Measurements from ENCODE around the gene KRTAP10-9.
"Not testable (repeated sequence)": the region's sequence is repeated elsewhere in the genome, so short reads cannot be mapped to it uniquely, and the experiment has no call there.

KRTAP10-9 gene, protein sequence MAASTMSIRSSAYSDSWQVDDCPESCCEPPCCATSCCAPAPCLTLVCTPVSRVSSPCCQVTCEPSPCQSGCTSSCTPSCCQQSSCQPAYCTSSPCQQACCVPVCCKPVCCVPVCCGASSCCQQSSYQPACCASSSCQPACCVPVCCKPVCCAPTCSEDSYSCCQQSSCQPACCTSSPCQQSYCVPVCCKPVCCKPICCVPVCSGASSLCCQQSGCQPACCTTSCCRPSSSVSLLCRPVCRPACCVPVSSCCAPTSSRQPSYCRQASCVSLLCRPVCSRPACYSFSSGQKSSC

DNA sequence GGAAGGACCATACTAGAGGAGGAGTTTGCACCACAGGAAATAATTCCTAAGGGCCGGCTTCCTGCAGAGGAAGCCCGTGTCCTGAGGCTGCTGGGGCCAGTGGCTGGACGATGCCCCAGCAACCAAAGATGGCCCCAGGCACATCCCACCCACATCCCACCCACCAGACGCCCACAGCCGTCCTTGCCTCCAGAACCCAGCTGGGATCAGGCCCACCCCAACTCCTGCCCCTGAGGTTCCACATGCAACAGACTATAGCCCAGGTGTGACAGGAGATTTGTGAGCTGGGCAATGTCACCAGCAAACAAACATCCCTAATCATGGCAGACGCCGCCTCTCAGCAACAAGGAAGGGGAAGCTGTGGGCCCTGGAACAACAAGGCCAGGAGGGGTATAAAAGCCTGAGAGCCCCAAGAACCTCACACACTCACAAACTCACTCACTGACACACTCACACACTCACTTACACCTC, at the start of gene KRTAP10-9:
KRTAP10-9 (plus strand) TSS at position 421 of the 471 bp plus-strand sequence. CDS start 79 bp downstream, outside the sequence.
- no peak for DNase-seq (ENCODE audit: low read depth)

DNA sequence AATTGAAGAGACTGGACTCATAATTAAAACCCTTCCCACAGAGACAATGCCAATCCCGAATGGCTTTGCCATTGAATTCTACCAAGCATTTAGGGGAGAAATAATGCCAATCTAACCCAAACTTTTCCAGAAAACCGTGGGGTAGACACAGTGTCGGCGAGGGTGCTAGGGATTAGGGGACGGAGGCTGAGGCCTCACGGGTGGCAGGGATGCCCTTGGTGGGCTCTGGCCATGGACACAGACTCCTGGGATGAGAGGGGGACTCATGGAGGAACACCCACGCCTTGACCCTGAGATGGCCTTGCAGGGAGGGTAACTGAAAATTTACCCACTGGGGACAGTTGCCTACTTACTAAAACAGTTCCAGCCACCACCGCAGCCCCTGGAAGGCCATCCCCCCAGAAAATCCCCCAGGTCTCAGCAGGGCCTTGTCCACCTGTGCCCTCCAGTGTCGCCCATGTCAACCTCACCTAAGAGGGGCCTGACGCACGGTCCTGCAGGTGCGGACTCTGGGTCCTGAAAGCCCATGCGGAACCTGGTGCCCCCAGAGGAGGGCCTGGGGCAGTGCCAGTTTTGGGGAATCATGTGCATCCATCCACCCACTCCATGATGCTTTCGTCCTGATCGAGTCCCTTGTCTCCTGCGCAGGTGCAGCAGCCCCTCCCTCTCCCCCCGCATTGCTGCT, 48.4 kb upstream of the KRTAP10-9 start:
- DNase-seq (ENCODE audit: low read depth): no peak

- no peak for DNase-seq (ENCODE audit: low read depth)
Observed at GRCh38 chr21:44579056-44579832, 47.6 kb upstream of the KRTAP10-9 start.

- no peak for DNase-seq (ENCODE audit: low read depth)
Observed at GRCh38 chr21:44579833-44580144, 47.1 kb upstream of the KRTAP10-9 start.

- DNase-seq (ENCODE audit: low read depth): not testable (repeated sequence)
Observed at GRCh38 chr21:44580231-44580821, 46.6 kb upstream of the KRTAP10-9 start, which contains the start of gene KRTAP10-5. Gene KRTAP10-5 (minus strand): TSS chr21:44580604. CDS start chr21:44580578, 26 bp downstream.

DNA sequence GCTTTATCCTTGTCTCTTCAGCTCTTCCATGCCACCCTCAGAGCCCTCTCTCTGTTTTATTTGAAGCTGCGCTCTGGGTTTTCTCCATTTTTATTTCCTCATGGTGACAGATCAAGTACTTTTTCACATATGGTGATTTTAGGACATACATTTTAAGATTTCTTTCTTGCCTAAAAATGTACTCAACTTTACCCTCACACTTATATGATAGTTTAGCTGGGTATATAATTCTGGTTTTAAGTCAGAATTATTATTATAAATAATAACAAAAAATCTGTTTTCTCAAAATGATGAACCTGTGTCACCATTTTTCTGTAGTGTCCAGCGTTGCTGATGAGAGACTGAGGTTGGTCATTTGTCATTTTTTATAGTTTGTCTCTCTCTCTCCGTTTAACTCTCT, 45.7 kb upstream of the KRTAP10-9 start:
- DNase-seq (ENCODE audit: low read depth): no peak

DNA sequence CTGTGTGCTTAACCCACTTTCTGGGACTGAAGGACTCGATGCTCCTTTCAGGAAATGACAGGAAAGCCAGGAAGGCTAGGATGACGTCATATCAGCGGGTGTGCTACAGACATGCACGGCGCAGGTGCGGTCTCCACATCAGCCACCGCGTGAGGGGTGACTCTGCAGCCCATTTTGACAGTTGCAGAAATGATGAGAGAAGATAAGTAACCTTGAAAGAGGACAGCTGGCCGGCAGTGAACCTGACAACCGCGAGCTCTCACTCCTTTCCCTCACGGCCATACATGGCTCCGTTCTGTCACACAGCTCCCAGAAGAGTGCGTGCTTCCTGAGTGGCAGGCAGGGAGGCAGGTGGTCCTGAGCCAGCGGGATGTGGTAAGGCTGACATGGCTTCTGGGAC, 44.8 kb upstream of the KRTAP10-9 start:
- no peak for DNase-seq (ENCODE audit: low read depth)

DNA sequence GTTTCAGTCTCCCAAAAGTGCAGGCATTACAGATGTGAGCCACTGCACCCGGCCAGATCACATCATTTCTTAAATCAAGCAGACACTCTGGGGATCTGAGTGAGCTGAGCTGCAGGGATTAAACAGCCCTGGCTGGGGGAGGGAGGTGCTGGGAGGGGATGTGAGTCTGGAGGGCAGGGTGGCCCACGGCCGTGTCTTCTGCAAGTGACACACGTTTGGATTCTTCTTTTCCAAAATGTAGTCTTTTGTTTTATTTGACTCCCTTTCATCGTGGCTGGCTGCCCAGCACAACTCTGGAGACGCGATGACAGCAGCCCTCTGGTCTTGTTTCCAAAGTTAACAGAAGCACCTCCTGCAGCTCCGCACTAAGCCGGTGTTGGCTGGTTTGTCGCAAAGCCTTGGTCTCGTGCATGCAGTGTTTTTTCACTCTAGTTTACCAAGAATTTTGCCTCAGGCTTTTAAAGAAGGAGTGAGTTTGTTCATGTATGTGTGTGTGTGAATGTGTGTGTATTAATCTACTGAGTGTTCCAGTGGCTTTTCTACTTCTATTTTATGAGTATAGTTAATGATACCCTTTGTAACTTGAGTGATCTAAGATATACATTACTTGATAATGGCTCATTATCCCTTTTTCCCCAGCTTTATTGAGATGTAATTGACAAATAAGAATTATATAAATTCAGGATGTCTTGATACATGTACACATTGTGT, 43.6 kb upstream of the KRTAP10-9 start:
- DNase-seq (ENCODE audit: low read depth): no peak

GRCh38 chr21:44583800-44584147, 43.1 kb upstream of the KRTAP10-9 start:
- DNase-seq (ENCODE audit: low read depth): no peak

DNA sequence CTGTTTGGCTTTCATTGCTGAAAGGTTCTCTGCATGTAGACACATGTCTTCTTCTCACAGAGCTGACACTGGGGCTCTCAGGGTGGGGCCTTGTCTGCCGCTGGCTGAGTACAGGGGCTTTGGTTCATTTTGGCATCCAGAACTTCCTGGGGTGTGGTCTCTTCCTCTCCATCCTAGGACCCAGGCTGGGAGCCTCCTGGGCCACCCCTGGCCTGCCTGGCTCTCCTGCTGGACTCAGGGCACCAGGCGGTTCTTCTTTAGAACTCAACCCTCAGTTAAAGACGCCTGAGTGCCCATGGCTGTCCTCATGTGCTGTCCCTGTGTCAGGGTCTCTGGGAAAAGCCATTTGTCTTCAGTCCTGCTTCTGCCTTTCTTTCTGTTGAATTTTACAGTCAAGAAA, 41.0 kb upstream of the KRTAP10-9 start:
- DNase-seq (ENCODE audit: low read depth): no peak

DNA sequence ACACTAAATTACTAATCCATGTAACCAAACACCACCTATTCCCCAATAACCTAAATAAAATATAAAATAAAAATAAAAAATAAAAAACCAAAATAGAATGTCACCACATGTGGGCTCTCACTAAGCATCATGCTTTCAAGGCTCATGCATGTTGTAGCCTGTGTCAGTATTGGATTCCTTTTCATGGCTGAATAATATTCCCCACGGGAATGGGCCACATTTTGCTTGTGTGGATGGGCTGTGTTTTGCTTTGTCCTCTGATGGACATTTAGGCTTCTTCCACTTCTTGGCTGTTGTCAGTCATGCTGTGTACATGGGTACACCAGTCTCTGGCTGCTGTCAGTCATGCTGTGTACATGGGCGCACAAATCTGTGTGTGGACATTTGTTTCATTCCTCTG, 37.8 kb upstream of the KRTAP10-9 start:
- DNase-seq (ENCODE audit: low read depth): no peak

DNA sequence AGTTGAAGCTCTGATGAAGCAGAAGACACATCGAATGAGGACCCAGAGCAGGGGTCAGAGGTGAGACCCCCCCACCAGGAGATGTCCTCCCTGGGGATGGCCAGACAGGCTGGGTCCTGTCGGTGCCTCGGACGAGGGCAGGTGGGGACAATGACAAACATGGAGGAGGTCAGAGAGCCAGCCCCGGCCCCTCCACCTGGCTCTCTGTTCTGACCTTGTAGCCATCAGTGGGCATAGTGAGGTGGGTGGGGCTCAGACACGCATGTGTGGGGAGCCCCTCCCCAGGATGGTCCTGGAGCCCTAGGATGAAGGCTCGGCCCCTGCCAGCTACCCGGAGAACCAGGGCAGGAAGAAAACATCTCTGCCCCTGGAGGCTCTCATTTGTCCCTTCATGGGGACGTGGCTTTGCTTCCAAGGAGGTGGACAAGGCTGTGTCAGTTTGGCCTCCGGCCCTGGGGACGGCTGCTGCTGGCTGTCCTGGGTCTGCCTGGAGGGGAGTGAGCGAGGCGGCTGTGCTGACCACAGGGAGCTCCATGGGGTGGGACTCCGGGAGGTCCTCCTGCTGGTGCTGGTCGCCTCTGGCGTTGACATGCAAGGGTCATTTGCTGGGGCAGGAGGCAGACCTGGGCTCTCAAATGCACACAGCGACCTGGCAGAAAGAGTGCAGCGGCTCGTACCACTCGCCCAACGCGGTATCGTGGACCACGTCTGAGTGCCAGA, 37.1 kb upstream of the KRTAP10-9 start:
- DNase-seq (ENCODE audit: low read depth): no peak

- DNase-seq (ENCODE audit: low read depth): no peak
Observed at GRCh38 chr21:44590311-44590721, 36.6 kb upstream of the KRTAP10-9 start.

DNA sequence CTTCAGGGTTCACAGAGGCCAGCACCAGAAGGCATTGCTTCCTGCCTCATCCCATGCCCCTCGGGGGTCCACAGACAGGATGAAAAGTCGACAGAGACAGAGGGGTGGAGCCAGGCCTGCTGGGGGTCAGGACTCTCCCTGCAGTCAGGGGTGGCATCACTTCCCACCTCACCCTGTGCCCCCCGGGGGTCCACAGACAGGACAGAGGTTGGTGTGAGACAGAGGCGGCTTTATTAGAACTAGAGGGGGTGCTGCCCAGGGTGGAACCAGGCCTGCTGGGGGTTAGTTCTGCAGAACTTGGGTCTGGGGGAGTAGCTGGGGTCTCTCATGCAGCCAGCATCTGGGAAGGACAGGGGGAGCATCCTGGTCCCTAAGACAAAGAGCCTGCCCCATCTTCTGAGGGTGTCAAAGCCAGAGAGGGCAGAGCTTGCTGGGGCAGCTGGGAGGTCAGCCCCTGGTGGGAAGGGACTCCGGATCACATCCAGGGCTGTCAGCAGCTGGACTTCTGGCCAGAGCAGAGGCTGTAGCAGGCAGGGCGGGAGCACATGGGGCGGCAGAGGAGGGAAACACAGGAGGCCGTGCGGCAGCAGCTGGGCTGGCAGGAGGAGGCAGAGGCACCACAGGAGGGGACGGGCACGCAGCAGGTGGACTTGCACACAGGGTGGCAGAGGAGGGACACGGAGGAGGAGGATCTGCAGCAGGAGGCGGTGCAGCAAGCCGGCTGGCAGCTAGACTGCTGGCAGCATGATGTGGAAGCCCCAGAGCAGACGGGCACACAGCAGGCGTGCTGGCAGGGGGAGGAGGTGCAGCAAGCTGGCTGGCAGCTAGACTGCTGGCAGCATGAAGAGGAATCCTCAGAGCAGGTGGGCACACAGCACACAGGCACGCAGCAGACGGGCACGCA, 35.7 kb upstream of the KRTAP10-9 start:
- DNase-seq (ENCODE audit: low read depth): not testable (repeated sequence)

- DNase-seq (ENCODE audit: low read depth): not testable (repeated sequence)
Observed at GRCh38 chr21:44591801-44592130, 35.1 kb upstream of the KRTAP10-9 start.

DNA sequence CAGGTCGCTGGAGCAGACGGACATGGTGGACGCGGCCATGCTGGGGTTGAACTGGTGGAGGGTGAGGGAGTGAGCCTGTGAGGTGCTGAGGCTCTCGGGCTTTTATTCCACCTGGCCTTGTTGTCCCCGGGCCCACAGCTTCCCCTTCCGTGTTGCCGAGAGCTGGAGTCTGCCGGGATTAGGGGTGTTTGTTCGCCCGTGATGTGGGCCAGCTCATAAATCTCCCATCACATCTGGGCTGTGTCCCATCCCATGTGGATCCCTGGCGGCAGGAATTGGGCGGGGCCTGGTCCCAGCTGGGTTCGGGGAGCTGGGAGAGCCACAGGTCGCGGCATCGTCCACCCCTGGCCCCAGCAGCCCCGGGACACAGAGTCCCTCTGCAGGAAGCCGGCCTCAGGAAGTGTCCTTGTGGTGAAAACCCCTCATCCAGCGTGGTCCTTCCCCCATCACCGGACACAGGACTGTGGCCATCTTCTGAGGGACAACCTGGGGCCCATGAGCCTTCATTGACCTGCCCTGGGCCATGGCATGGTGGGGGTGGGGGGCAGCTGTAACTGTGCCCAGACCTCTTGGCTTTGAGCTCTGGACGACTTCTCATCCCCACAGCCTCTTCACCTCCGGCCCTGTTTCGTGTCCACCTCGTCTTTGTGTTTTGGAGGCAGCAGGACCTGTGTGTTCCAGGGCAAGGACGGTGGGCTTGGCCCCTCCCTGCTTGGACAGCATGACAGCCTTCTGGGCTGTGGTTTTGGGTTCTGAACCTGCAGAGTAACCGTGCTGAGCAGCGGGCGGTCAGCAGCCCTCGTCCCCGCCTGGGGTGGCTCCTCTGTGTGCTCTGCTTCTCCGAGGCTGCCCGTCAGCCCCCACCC, 34.2 kb upstream of the KRTAP10-9 start, which contains the start of gene KRTAP10-6:
KRTAP10-6 (minus strand) TSS at position 60 of the 866 bp plus-strand sequence; CDS start at position 39, 21 bp downstream.
- no peak for DNase-seq (ENCODE audit: low read depth)

DNA sequence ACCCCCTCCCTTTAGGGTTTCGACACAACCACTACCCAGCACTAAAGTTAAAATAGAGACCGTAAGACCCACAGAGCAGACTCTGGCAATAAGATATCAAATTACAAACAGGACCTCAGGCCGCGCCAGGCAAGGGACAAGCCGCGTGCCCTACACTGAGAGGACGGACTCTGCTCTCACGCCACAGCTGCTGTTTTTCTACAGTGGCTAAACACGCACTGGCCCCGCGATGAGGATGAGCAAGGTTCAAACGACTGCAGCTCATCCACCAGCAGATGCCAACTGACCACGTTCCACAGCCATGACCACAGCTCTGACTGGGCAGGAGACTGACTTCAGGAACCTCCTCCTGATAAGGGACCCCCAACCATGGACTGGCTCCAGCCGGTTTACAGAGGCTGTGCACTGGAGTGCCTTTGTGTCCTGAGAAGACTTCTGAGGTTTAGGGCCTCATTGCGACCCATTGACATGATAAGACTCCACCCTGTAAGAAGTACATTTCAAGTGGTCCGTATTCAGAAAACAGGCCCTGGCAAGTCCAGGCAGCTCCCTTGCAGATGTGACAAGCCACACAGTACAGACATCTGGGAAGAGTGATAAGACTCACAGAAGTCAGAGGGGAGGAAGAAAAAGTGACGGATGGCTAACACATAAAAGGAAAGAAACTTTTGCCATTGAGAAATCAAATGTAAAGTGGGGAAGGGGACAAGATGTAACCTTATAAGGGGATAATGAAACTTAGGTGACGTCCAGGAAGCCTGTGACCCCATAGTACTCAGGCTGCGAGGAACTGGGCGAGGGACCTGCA, 33.1 kb upstream of the KRTAP10-9 start:
- DNase-seq (ENCODE audit: low read depth): no peak

DNA sequence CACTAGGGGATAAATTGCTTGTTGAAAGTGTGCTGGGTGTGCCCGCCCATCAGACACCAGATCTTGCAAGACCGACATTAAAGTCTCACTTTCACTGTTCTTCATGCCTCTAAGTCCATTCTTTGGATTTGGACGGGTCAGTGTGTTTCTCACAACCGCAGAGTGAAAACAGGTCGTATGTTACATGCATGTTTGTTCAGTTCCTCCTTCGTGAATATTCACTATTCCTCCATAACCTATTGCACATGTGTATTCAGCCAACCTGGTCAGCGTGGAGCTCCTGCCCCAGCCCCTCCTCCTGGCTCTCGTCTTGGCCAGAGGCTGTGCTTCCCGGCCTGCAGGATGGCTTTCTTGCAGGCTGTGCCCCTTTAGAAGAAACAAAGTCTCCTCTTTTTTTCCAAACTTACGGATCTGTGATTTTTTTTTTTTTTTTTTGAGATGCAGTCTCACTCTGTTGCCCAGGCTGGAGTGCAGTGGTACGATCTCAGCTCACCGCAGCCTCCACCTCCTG, 32.4 kb upstream of the KRTAP10-9 start:
- DNase-seq (ENCODE audit: low read depth): no peak
